ENCODE data around the gene KRT1.

The KRT1 gene

GRCh38 chr12:52661668-52662067 lies 18.5 kb downstream of the KRT1 start:
- no peak for DNase-seq

GRCh38 chr12:52660934-52661499 lies 19.2 kb downstream of the KRT1 start:
- DNase-seq = no peak

GRCh38 chr12:52659951-52660350 lies 20.3 kb downstream of the KRT1 start:
- no peak for DNase-seq

- DNase-seq = no peak
Measured at GRCh38 chr12:52659395-52659794, 20.8 kb downstream of the KRT1 start.

GRCh38 chr12:52658196-52658595 lies 22.0 kb downstream of the KRT1 start:
- DNase-seq = no peak

- no peak for DNase-seq
Measured at GRCh38 chr12:52657250-52657902, 22.8 kb downstream of the KRT1 start.

GRCh38 chr12:52656616-52657015 lies 23.6 kb downstream of the KRT1 start:
- DNase-seq = no peak

- DNase-seq = no peak
Measured at GRCh38 chr12:52655720-52656124, 24.5 kb downstream of the KRT1 start.

- no peak for DNase-seq
Measured at GRCh38 chr12:52655251-52655650, 25.0 kb downstream of the KRT1 start.

GRCh38 chr12:52651726-52652261 lies 28.4 kb downstream of the KRT1 start, which contains the start of gene KRT2:
KRT2 (minus strand) TSS chr12:52652211; CDS start chr12:52652142, 69 bp downstream.
- no peak for DNase-seq

- no peak for DNase-seq
Measured at GRCh38 chr12:52650520-52651081, 29.6 kb downstream of the KRT1 start.

GRCh38 chr12:52649066-52649465 lies 31.1 kb downstream of the KRT1 start:
- DNase-seq = no peak

- no peak for DNase-seq
Measured at GRCh38 chr12:52648012-52648550, 32.1 kb downstream of the KRT1 start.

GRCh38 chr12:52647601-52648000 lies 32.6 kb downstream of the KRT1 start:
- no peak for DNase-seq

- DNase-seq = no peak
Measured at GRCh38 chr12:52646613-52647012, 33.6 kb downstream of the KRT1 start.

- DNase-seq = no peak
Measured at GRCh38 chr12:52645982-52646381, 34.2 kb downstream of the KRT1 start.

GRCh38 chr12:52645120-52645761 lies 35.0 kb downstream of the KRT1 start:
- no peak for DNase-seq

GRCh38 chr12:52644078-52644415 lies 36.2 kb downstream of the KRT1 start:
- DNase-seq = no peak

- no peak for DNase-seq
Measured at GRCh38 chr12:52643233-52644077, 36.8 kb downstream of the KRT1 start.

GRCh38 chr12:52641468-52641867 lies 38.7 kb downstream of the KRT1 start:
- no peak for DNase-seq

GRCh38 chr12:52637299-52637698 lies 42.9 kb downstream of the KRT1 start:
- DNase-seq = no peak
